NCI-H1930 (cell line): ENCODE data around the gene ZBTB18.

Experiments
- DNase-seq, 2 experiments: peaks; one replicate each; lab custom pipeline; 2025; lab: John Stamatoyannopoulos, UW

ZBTB18 gene

GRCh38 chr1:244088161-244088560 is 37.1 kb downstream of the ZBTB18 start:
- no peak for DNase-seq

- DNase-seq: no peak
Measured at GRCh38 chr1:244089561-244089960, 38.5 kb downstream of the ZBTB18 start.

- DNase-seq: no peak
Measured at GRCh38 chr1:244090645-244091044, 39.6 kb downstream of the ZBTB18 start.

- no peak for DNase-seq
Measured at GRCh38 chr1:244092293-244092963, 41.3 kb downstream of the ZBTB18 start.

GRCh38 chr1:244092964-244093638 is 42.0 kb downstream of the ZBTB18 start:
- no peak for DNase-seq

GRCh38 chr1:244094880-244095528 is 43.9 kb downstream of the ZBTB18 start:
- DNase-seq: no peak

GRCh38 chr1:244095529-244095911 is 44.4 kb downstream of the ZBTB18 start:
- DNase-seq: no peak

- DNase-seq: no peak
Measured at GRCh38 chr1:244096066-244096610, 45.1 kb downstream of the ZBTB18 start.

GRCh38 chr1:244096691-244097090 is 45.6 kb downstream of the ZBTB18 start:
- DNase-seq: no peak

GRCh38 chr1:244097523-244098405 is 46.7 kb downstream of the ZBTB18 start:
- no peak for DNase-seq

GRCh38 chr1:244099258-244099930 is 48.3 kb downstream of the ZBTB18 start:
- no peak for DNase-seq

GRCh38 chr1:244100276-244100675 is 49.2 kb downstream of the ZBTB18 start:
- no peak for DNase-seq

GRCh38 chr1:244100704-244101453 is 49.8 kb downstream of the ZBTB18 start:
- DNase-seq: no peak

GRCh38 chr1:244102046-244102445 is 51.0 kb downstream of the ZBTB18 start:
- DNase-seq: no peak

- DNase-seq: no peak
Measured at GRCh38 chr1:244102468-244102867, 51.4 kb downstream of the ZBTB18 start.

- DNase-seq: no peak
Measured at GRCh38 chr1:244104309-244105060, 53.4 kb downstream of the ZBTB18 start.

GRCh38 chr1:244106176-244106575 is 55.1 kb downstream of the ZBTB18 start:
- no peak for DNase-seq
